Measurements from ENCODE around the gene ATP7B.
"Not testable (repeated sequence)": the region's sequence is repeated elsewhere in the genome, so short reads cannot be mapped to it uniquely, and the experiment has no call there.

ATP7B gene

DNA sequence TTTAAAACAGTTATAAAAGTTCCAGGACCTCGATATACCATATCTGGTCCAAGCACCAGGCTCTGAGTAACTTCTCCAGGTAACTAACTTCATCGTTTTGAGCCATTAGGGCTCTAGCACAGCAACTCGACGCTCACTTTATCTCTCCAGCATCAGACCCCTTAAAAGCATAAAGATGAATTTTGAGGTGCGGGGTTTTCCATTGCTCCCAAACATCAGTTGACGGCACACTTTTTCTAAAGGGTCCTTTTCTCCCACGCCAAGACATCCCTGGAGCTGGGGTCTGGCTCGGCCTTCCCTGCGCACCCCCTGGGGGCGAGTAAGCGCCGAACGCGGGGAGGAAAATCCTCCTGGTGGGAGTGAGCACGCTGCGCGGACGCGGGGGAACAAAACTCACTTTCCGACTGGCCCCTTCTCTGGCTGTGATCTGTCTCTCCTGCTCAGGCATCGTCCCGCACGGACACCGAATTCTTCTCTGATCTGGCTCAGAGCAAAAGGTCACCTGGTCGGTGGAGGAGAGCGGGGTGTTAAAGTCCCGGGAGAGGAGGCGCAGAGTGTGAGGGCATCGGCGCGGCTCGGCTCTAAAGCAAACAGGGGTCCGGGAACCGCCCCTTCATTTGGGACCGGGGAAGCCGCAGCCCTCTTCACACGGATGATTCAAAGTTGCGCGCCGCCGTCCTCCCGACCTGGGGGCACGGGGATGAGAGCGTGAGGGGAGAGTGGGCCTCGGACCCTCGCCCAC, at the start of gene ATP7B:
Gene ATP7B, minus strand, starts transcription at position 561 of the 742 bp plus-strand sequence. Its CDS starts 113 bp downstream, at position 448.
- DNase-seq (ENCODE audit: low read depth, low spot score), result no peak

DNA sequence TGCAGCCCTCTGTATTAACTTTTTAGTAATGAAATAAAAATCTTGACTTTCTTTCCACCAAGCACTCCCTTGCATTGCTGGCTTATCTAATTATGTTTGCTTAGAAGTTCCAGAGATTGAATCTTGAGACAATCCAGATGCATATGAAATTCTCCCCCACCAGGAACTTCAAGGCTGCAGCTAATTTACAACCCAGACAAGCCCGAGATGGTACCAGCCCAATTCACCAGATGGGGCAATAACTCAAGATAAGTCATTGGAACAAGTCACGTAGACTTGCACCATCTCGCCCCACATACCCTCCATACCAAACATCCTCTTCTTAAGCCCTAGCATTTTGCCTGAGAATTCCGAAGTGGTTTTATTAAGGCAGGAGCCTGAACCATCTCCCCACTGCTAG, 42.2 kb upstream of the ATP7B start:
- no peak for DNase-seq (ENCODE audit: low read depth, low spot score)

DNA sequence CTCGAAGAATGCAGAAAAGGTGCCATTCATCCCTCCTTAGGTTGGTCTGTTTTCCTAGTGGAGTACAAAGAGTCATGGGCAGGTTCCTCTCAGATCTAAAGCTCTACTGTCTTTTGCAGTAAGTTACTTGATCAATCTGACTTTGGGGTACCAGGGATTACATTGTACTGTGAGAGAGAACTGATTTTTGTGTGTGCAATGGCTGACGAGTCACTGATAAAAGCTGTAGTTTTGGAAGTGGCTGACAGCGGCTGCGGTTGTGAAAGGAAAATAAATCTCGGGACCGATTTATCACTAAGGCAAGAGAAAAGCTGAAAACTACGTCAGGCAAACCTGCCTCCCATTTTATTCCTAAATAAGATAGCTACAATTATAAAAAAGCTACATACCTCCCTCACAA, 40.1 kb upstream of the ATP7B start:
- DNase-seq (ENCODE audit: low read depth, low spot score), result no peak

DNA sequence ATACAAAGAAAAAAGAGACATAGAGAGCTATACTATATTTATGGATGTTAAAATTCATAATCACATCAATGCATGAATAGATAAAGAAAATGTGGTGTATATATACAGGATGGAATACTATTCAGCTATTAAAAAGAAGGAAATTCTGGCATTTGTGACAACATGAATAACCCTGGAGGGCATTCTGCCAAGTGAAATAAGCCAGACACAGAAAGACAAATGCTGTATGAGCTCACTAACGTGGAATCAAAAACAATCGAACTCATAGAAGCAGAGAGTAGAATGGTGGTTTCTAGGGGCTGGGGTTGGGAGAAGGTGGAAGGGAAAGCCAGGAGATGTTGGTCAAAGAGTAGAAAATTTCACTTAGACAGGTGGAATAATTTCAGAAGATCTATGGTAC, 37.3 kb upstream of the ATP7B start:
- no peak for DNase-seq (ENCODE audit: low read depth, low spot score)

GRCh38 chr13:52047463-52047862, 36.2 kb upstream of the ATP7B start:
- no peak for DNase-seq (ENCODE audit: low read depth, low spot score)

DNA sequence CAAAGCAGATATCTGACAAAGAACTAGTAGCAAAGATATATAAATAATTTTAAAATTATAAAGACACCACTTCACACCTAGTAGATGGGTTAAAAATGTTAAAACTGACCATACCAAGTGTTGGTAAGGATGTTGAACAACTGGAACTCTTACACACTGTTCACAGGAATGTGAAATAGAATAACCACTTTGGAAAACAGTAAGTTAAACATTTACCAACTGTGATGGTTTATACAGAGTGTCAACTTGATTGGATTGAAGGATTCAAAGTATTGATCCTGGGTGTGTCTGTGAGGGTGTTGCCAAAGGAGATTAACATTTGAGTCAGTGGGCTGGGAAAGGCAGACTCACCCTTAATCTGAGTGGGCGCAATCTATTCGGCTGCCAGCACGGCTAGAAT, 32.4 kb upstream of the ATP7B start:
- DNase-seq (ENCODE audit: low read depth, low spot score), result no peak

DNA sequence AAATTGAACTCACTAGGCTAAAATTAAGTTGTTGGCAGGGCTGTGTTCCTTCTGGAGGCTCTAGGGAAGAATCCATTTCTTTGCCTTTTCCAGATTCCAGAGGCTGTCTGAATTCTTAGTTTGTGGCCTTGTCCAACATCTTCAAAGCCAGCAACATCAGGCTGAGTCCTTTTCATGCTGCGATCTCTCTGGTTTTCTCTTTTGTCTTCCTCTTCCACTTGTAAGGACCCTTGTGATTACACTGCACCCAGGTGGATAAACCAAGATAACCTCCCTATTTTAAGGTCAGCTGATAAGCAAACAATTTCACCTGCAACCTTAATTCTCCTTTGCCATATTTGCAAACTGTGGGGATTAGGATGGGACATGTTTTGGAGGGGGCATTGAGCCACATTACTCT, 24.8 kb upstream of the ATP7B start:
- no peak for DNase-seq (ENCODE audit: low read depth, low spot score)

DNA sequence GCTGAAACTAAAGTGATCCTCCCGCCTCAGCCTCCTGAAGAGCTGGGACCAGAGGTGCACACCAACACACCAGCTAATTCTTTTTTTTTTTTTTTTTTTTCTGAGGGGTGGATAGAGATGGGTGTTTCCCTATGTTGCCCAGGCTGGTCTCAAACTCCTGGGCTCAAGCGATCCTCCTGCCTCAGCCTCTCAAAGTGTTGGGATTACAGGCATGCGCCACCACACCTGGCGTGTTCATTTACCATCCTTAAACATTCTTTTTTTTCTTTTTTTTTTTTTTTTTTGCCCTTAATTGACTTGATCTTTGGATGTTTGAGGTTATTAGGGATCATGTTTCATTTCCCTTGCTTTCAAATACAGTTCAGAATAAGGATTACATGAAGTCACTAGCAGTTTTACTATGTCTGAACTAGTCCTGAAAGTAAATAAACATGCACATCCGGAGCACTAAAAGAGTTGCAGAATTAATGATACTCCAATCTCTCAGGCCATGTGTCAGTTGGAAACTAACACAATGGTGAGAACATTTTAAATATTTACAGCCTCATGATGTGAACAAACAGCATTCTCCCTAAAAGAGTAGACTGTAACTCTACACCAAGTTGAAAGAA, 23.5 kb upstream of the ATP7B start:
- DNase-seq (ENCODE audit: low read depth, low spot score), result no peak

DNA sequence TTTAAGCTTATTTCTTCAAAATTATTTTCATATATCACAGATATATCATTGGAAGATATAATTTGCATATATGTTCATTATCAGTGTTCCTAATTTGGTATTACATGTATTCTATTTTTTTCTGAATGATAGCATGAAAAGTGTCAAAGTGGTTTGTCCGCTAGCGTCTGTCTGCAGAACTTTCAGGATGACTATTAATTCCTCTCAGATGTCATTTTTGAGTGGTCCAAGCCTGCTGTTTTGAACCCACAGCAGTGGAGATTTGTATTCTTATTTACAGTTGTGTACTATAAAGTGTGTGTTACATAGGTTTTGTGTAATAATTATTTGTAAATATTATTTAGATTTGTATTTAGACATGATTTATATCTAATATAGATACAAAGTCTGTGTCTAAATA, 21.8 kb upstream of the ATP7B start:
- no peak for DNase-seq (ENCODE audit: low read depth, low spot score)

DNA sequence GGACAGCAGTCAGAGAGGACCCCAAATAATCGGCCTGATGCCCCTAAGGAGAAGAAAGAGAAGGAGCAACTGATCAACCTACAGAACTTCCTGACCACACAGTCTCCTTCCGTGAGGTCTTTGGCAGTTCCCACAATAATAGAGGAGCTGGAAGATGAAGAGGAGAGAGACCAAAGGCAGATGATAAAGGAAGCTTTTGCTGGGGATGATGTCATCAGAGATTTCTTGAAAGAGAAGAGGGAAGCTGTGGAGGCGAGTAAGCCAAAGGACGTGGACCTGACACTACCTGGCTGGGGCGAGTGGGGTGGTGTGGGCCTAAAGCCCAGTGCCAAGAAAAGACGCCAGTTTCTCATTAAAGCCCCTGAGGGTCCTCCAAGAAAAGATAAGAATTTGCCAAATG, 19.2 kb upstream of the ATP7B start:
- DNase-seq (ENCODE audit: low read depth, low spot score), result not testable (repeated sequence)

- DNase-seq (ENCODE audit: low read depth, low spot score), result no peak
These were observed 18.3 kb upstream of the ATP7B start for GRCh38 chr13:52029569-52029968.

- no peak for DNase-seq (ENCODE audit: low read depth, low spot score)
These were observed 16.6 kb upstream of the ATP7B start for GRCh38 chr13:52027832-52028231.

- no peak for DNase-seq (ENCODE audit: low read depth, low spot score)
These were observed 15.0 kb upstream of the ATP7B start for GRCh38 chr13:52026246-52026626.

DNA sequence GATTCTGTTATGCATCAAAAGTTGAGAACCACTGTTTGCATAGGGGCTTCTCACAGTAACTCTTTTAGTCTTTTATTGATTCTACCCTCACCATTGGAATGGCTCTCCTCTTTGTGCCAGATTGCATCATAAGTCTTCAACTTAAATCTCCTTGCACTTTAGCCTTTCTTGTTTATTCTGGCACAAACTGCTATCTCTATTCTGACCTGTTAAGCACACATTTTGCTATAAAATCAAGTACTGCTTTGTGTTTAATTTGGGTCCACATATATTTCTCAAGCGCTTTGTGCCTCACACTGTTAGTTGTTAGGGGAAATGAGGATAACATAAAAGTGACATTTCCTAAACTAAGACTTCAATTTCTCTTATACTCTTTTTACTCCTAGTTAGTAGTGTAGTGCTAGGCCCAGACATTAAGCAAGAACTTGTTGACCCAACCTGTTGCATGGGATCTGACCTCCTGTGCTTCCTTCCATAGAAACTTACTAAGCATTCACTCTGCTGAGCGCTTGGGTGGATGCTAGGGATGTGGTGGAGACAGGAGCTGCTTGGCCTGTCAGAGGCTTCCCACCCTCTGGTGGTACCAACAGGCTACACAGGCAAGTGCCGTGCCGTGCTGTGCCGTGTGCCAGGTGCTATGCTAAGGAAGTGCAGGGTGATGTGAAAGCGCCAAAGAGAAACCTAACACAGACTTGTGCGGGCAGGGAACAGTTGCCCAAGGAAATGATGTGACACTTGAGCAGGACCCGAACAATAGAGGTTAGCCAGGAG, 14.4 kb upstream of the ATP7B start:
- DNase-seq (ENCODE audit: low read depth, low spot score), result no peak

DNA sequence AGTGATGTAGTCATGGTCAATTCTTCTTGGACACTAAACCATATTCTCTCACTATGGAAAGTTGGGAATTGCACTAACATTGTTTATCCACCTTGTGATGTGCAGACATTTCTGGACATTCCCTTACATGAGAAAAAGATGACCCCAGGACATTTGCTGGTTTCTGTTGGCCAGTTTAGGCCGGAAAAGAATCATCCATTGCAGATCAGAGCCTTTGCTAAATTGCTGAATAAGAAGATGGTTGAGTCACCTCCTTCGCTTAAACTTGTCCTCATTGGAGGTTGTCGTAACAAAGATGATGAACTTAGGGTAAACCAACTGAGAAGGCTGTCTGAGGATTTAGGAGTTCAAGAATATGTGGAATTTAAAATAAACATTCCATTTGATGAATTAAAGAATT, 13.2 kb upstream of the ATP7B start, which contains the start of gene UTP14C:
Gene UTP14C, plus strand, starts transcription at position 211 of the 400 bp plus-strand sequence. CDS start 4,114 bp downstream, outside the sequence.
- no peak for DNase-seq (ENCODE audit: low read depth, low spot score)

DNA sequence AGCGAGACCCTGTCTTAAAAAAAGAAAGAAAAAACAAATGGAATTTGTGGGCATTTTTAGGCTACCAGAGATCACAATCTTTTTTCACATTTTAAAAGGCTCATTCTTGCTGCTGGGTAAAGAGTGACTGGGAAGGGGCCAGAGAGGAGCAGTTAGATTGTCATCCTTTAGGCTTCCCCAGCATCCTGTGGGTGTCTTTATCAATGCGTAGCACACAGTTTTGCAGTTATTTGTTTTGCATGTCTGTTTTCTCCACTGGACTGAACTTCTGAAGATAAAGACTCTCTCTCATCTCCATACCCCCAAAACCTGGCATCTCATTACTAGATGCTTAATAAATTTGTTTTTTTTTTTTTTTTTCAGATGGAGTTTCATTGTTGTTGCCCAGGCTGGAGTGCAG, 11.1 kb upstream of the ATP7B start:
- no peak for DNase-seq (ENCODE audit: low read depth, low spot score)

GRCh38 chr13:52020191-52020590, 8.9 kb upstream of the ATP7B start:
- DNase-seq (ENCODE audit: low read depth, low spot score), result no peak

GRCh38 chr13:52016296-52016695, 5.0 kb upstream of the ATP7B start:
- no peak for DNase-seq (ENCODE audit: low read depth, low spot score)

GRCh38 chr13:52012512-52012836, 1.2 kb upstream of the ATP7B start:
- DNase-seq (ENCODE audit: low read depth, low spot score), result no peak

DNA sequence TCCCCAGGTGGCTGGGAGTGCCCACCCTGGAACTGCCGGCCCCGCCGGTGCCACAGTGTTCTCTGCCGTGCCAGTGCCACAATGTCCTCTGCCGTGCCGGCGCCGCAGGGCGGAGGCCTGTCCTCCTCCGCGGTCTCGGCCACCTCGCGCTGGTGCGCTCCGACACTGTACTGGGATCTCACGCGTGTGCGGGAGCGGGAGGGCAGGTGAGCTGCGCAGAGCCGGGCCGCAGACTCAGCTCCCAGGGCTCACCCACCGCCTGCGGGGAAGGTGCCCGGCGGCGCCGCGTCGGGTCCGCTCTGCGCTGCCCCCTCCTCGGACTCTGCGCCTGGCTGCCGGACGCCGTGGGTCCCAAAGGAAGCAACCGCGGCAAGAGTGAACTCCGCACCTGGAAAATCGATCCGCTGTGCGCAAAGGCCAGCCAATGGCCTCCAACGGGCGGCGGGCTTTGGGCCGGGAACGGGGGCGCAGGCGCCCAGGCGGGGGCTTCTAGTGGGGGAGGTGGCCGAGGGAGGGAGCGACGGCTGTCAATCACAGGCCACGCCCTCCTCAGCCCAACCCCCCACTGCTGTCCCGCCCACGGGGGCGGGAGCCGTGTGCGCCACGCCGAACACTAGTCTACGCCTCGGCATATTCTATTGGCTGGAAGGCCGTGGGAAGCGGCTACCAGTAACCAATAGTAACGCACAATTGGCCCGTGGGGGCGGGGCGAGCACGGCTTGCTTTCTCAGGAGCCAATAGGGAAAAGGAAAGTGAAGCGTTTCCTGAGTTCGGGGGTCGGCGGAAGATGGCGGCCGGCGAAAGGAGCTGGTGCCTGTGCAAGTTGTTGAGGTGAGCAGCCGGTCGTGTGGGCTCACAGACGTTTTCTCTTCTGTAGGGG, 622 bp upstream of the ATP7B start, which contains the start of gene ALG11:
Gene ALG11, plus strand, starts transcription at position 767 of the 880 bp plus-strand sequence. Its CDS starts 21 bp downstream, at position 788.
- peak; percentile 94 for DNase-seq (ENCODE audit: low read depth, low spot score)

- DNase-seq (ENCODE audit: low read depth, low spot score), result no peak
These were observed 1.3 kb downstream of the ATP7B start for GRCh38 chr13:52009946-52010345.
